Heart left ventricle (tissue), 16 donors: ENCODE data around the gene CAMTA1. TPM values are rescaled to one million over a fixed set of nuclear protein-coding genes. Genes with fewer than 3 reads are reported as not detected.

Experiments
- ATAC-seq, 4 donors: fragments of 200-7000 bp; cut with Tn5 transposase; one replicate each; pipeline ENCODE4 v1.9.1; 2020 to 2022; ENCODE audit warnings: moderate library complexity in 4 of 4, mild to moderate bottlenecking in 3 of 4, moderate number of reproducible peaks in 1 of 4
- DNase-seq, 5 donors: peaks; one replicate each; pipeline ENCODE4 v3.0.0-alpha.2; 2020
- H3K27ac ChIP-seq, 12 donors: fragments of 200-600 bp; sonication (generic) in 4 of 12; one replicate each; pipeline versions ENCODE4 v1.5.0 to v1.8.0; 2016 to 2022; ENCODE audit warnings: mild to moderate bottlenecking in 2 of 12
- H3K27me3 ChIP-seq, 9 donors: fragments of 200-600 bp; sonication (generic) in 2 of 9; one replicate each; pipeline versions ENCODE4 v1.5.1 to v1.8.0; 2016 to 2022; ENCODE audit warnings: mild to moderate bottlenecking in 3 of 9
- H3K36me3 ChIP-seq, 9 donors: fragments of 200-600 bp; sonication (generic) in 2 of 9; one replicate each; pipeline versions ENCODE4 v1.5.0 to v1.8.0; 2018 to 2022; ENCODE audit warnings: mild to moderate bottlenecking in 2 of 9
- H3K4me1 ChIP-seq, 12 donors: fragments of 200-600 bp; sonication (generic) in 4 of 12; one replicate each; pipeline versions ENCODE4 v1.5.0 to v1.8.0; 2016 to 2022; ENCODE audit warnings: mild to moderate bottlenecking in 3 of 12
- H3K4me3 ChIP-seq, 12 donors: fragments of 200-600 bp; sonication (generic) in 4 of 12; one replicate each; pipeline versions ENCODE4 v1.5.0 to v1.8.0; 2017 to 2022; ENCODE audit warnings: mild to moderate bottlenecking in 9 of 12, moderate library complexity in 4 of 12
- H3K9me3 ChIP-seq, 12 donors: fragments of 200-600 bp; sonication (generic) in 4 of 12; one replicate each; pipeline versions ENCODE4 v1.5.0 to v1.8.0; 2016 to 2022; ENCODE audit warnings: mild to moderate bottlenecking in 1 of 12
- CTCF ChIP-seq, 12 donors: fragments of 200-600 bp; sonication (generic) in 4 of 12; IDR thresholded peaks; one replicate each; pipeline versions ENCODE4 v1.5.0 to v1.8.0; 2018 to 2022; ENCODE audit warnings: antibody characterized with exemption in 12 of 12, mild to moderate bottlenecking in 5 of 12
- POLR2A ChIP-seq, 2 donors: fragments of 450-650 bp; IDR thresholded peaks; one replicate each; pipeline ENCODE4 v1.6.1; 2017; ENCODE audit warnings: antibody characterized with exemption in 2 of 2, mild to moderate bottlenecking in 2 of 2, moderate library complexity in 2 of 2
- WGBS, 4 donors: extraction: QIAGEN DNeasy Blood & Tissue Kit in 2 of 4; methylation state at CpG; one replicate each; pipeline versions ENCODE4 v1.1.5 to v1.1.7; 2013 to 2018; 5-methylcytosine and 5-hydroxymethylcytosine counted together
- intact Hi-C, 10 donors: fragments of 100-400 bp; cut with DNase I; formaldehyde crosslinking; loops; one replicate each; pipeline versions ENCODE4 v1.11.1 to v1.14.2; 2022
- polyA plus RNA-seq, 2 donors: library from polyadenylated mRNA; stranded (reverse); fragments of 200-250 nt; gene quantifications; one replicate each; pipeline ENCODE4 v1.2.3, GENCODE V29; 2013
- total RNA-seq, 9 donors: library from RNA; depleted of rRNA in 2 of 9; stranded (reverse); fragments of >200 nt in 2 of 9; fragmentation: NEBNext Ultra II Directional in 3 of 9; extraction: Animal tissue kit (Norgen Biotek cat#: 25700) in 3 of 9; gene quantifications; one replicate each; pipeline versions ENCODE4 v1.1.0 to v1.2.4, GENCODE V29; 2016 to 2023
- donor health status: ischemic (EF 13 %, LVEDD 7.1; RV severe dilation, severe dysfunction).
- donor health status: healthy with polysubstance abuse.
- donor health status: DM: no; HTN: yes; CAD: no.
- donor health status: DM: no; HTN: no; CAD: no.
- donor health status: ischemic (EF 25% LVEDD 6.9; RV normal size, moderate dysfunction).
- donor health status: ischemic (EF 25% LVEDD 5.7; RV mildly dilated, moderate dysfunction).
- donor health status: healthy.
- donor health status: DM: yes; HTN: yes; CAD: no.
- donor health status: ischemic (EF 35%, LVEDD 5.7; RV mildly dilated, moderate dysfunction).
- donor health status: nonischemic (EF 11% LVEDD 7.7; RV severe dilation, severe dysfunction).
- donor health status: DM: yes; HTN: yes; CAD: no.
- donor health status: PGD.
- donor health status: ischemic (EF 29% LVEDD 5.4; RV normal size, mild dysfunction).
- donor health status: nonischemic (EF 23%, LVEDD 6.1; RV moderate dilation, normal function).

The CAMTA1 gene
- total and polyA plus RNA-seq, 11 donors: 114 to 303 (median 137) TPM

- ATAC-seq: peak in 1 of 4 donors; percentile 10
- H3K27ac ChIP-seq: no peak overlapping the region
- H3K27me3 ChIP-seq: no peaks in the 10 kb centered on the region
- DNase-seq: peak in 3 of 5 donors; percentile 48 to 63 (median 56)
- WGBS, 4 donors: 54 to 65% (median 59%) methylated on average over 13 to 15 of the region's 15 CpGs
- H3K36me3 ChIP-seq: no peaks in the 10 kb centered on the region
- intact Hi-C loops: no loop called here
- no peak for TF ChIP-seq POLR2A (IDR thresholded peaks at IDR 0.05)
- no peak overlapping the region for H3K4me3 ChIP-seq
- H3K9me3 ChIP-seq: no peaks in the 10 kb centered on the region
- H3K4me1 ChIP-seq: peaks cover 0 to 26% (median 13%) of the 10 kb centered on the region in 12 donors
Observed at GRCh38 chr1:7670334-7671145, 885.3 kb downstream of the CAMTA1 start.

GRCh38 chr1:7671146-7671465 lies 885.9 kb downstream of the CAMTA1 start:
- 89 to 95% (median 94%) methylated on average over 11 of the region's 11 CpGs for WGBS, 4 donors
- no peak for DNase-seq
- Histone ChIP-seq H3K27me3 (no peaks in the 10 kb centered on the region), H3K9me3 (no peaks in the 10 kb centered on the region), H3K36me3 (no peaks in the 10 kb centered on the region), H3K4me1 (peaks cover 0 to 26% (median 13%) of the 10 kb centered on the region in 12 donors), H3K27ac (no peak overlapping the region), H3K4me3 (no peak overlapping the region)
- no peak for ATAC-seq
- no peak for TF ChIP-seq CTCF (IDR thresholded peaks at IDR 0.05)
- no peak for TF ChIP-seq POLR2A (IDR thresholded peaks at IDR 0.05)
- intact Hi-C loops: no loop called here

- DNase-seq (no peak), ATAC-seq (no peak)
- no peak for TF ChIP-seq POLR2A (IDR thresholded peaks at IDR 0.05)
- no peak for TF ChIP-seq CTCF (IDR thresholded peaks at IDR 0.05)
- Histone ChIP-seq H3K27me3 (no peaks in the 10 kb centered on the region), H3K4me1 (peaks cover 0 to 26% (median 13%) of the 10 kb centered on the region in 12 donors), H3K4me3 (no peak overlapping the region), H3K27ac (no peak overlapping the region), H3K36me3 (no peaks in the 10 kb centered on the region), H3K9me3 (no peaks in the 10 kb centered on the region)
- intact Hi-C loops: no loop called here
- 52 to 61% (median 56%) methylated on average over 5 of the region's 5 CpGs for WGBS, 4 donors
Observed at GRCh38 chr1:7671676-7672075, 886.4 kb downstream of the CAMTA1 start.

- ATAC-seq (peak in 3 of 4 donors; percentile 16 to 28 (median 20)), DNase-seq (peak in 1 of 5 donors; percentile 49)
- intact Hi-C loops: no loop called here
- Histone ChIP-seq H3K27ac (no peak overlapping the region), H3K4me1 (peaks cover 0 to 23% (median 10%) of the 10 kb centered on the region in 12 donors), H3K27me3 (no peaks in the 10 kb centered on the region), H3K9me3 (no peaks in the 10 kb centered on the region), H3K4me3 (no peak overlapping the region), H3K36me3 (no peaks in the 10 kb centered on the region)
- WGBS, 4 donors: 38 to 53% (median 47%) methylated on average over 3 to 11 of the region's 11 CpGs
- TF ChIP-seq POLR2A (IDR thresholded peaks at IDR 0.05) (no peak), CTCF (IDR thresholded peaks at IDR 0.05) (no peak)
Observed at GRCh38 chr1:7672864-7673263, 887.6 kb downstream of the CAMTA1 start.
